Measurements from ENCODE around the gene RAB1A. TPM values are rescaled to one million over a fixed set of nuclear protein-coding genes. Genes with fewer than 3 reads are reported as not detected.

The RAB1A gene
- total RNA-seq, 1 donor from 2014 or later: 89.9 TPM

GRCh38 chr2:65044097-65044735, 85.7 kb downstream of the RAB1A start:
- DNase-seq (ENCODE audit: low read depth): no peak
- no peak for TF ChIP-seq CTCF (IDR thresholded peaks at IDR 0.05; ENCODE audit: insufficient read depth, low read length, poor library complexity, severe bottlenecking)
- no peaks in the 10 kb centered on the region for H3K27me3 ChIP-seq (ENCODE audit: control insufficient read depth, insufficient read depth, low read length)
- no peak overlapping the region for H3K4me3 ChIP-seq (ENCODE audit: low read depth, low read length)
- no peaks in the 10 kb centered on the region for H3K36me3 ChIP-seq (ENCODE audit: control insufficient read depth, insufficient read depth, low read length)

DNA sequence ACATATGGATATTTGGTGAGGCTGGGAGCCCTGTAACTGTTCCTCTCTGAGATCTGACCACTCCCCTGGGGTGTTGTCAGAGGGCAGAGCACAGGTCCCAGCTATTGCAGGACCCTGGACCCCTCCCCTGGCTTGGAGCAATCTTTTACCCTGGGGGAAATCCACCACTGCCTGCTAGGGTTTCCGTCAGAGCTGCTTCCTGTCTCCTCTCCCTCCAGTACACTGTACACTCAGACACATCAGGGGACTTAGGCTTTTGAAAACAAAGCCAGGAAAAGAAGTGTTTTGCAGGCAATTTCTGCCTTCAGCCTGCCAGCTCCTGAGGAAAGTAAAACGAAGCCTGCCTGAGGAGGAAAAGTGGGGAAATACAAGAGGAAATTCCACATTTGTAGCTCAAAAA, 86.9 kb downstream of the RAB1A start:
- TF ChIP-seq CTCF (IDR thresholded peaks at IDR 0.05; ENCODE audit: insufficient read depth, low read length, poor library complexity, severe bottlenecking): no peak

GRCh38 chr2:65040400-65041261, 89.3 kb downstream of the RAB1A start:
- DNase-seq (ENCODE audit: low read depth): no peak
- Histone ChIP-seq H3K27me3 (ENCODE audit: control insufficient read depth, insufficient read depth, low read length) (no peaks in the 10 kb centered on the region), H3K4me3 (ENCODE audit: low read depth, low read length) (no peak overlapping the region), H3K36me3 (ENCODE audit: control insufficient read depth, insufficient read depth, low read length) (no peaks in the 10 kb centered on the region)
- peak; percentile 89 for TF ChIP-seq CTCF (IDR thresholded peaks at IDR 0.05; ENCODE audit: insufficient read depth, low read length, poor library complexity, severe bottlenecking)

More for the DNA sequence above, 86.9 kb downstream of the RAB1A start:
- no peak for DNase-seq (ENCODE audit: low read depth)
- H3K4me3 ChIP-seq (ENCODE audit: low read depth, low read length): no peak overlapping the region
- no peaks in the 10 kb centered on the region for H3K27me3 ChIP-seq (ENCODE audit: control insufficient read depth, insufficient read depth, low read length)
- no peaks in the 10 kb centered on the region for H3K36me3 ChIP-seq (ENCODE audit: control insufficient read depth, insufficient read depth, low read length)

GRCh38 chr2:65039640-65040039, 90.3 kb downstream of the RAB1A start:
- H3K4me3 ChIP-seq (ENCODE audit: low read depth, low read length): no peak overlapping the region
- H3K27me3 ChIP-seq (ENCODE audit: control insufficient read depth, insufficient read depth, low read length): no peaks in the 10 kb centered on the region
- DNase-seq (ENCODE audit: low read depth): no peak
- no peak for TF ChIP-seq CTCF (IDR thresholded peaks at IDR 0.05; ENCODE audit: insufficient read depth, low read length, poor library complexity, severe bottlenecking)
- H3K36me3 ChIP-seq (ENCODE audit: control insufficient read depth, insufficient read depth, low read length): no peaks in the 10 kb centered on the region

- TF ChIP-seq CTCF (IDR thresholded peaks at IDR 0.05; ENCODE audit: insufficient read depth, low read length, poor library complexity, severe bottlenecking): no peak
- no peaks in the 10 kb centered on the region for H3K36me3 ChIP-seq (ENCODE audit: control insufficient read depth, insufficient read depth, low read length)
- DNase-seq (ENCODE audit: low read depth): no peak
- H3K4me3 ChIP-seq (ENCODE audit: low read depth, low read length): no peak overlapping the region
- H3K27me3 ChIP-seq (ENCODE audit: control insufficient read depth, insufficient read depth, low read length): no peaks in the 10 kb centered on the region
Observed at GRCh38 chr2:65037178-65037577, 92.7 kb downstream of the RAB1A start.

Other genes starting within 250 kb of the RAB1A start
- gene SLC1A4, start 140.7 kb downstream of the RAB1A start, total RNA-seq: 45.0 and 45.5 TPM in 2 replicates
- gene CEP68, start 73.7 kb downstream of the RAB1A start, total RNA-seq: 5.2 and 7.5 TPM in 2 replicates
- gene ACTR2, start 97.7 kb upstream of the RAB1A start, total RNA-seq: 126 and 139 TPM in 2 replicates